Neural cell (in vitro differentiated cells): ENCODE results near the gene RBM38. TPM values are rescaled to one million over a fixed set of nuclear protein-coding genes. Genes with fewer than 3 reads are reported as not detected.

ENCODE experiments used
- H2AFZ ChIP-seq: fragments of 200-600, 300-800 bp; sonication (generic), shearing (Covaris generic); 2 replicates; pipeline ENCODE4 v1.6.0; 2014; ENCODE audit warnings: low read depth, mild to moderate bottlenecking, antibody characterized with exemption, low read length, moderate library complexity
- H3F3A ChIP-seq: fragments of 200-600 bp; shearing (Covaris generic); 2 replicates; pipeline ENCODE4 v1.6.1; 2016; ENCODE audit warnings: mild to moderate bottlenecking, moderate library complexity, mixed read lengths, antibody characterized with exemption, low read length; ENCODE audit not compliant: insufficient read depth, poor library complexity, severe bottlenecking
- H3K27ac ChIP-seq: fragments of 200-600, 300-800 bp; sonication (generic), shearing (Covaris generic); 2 replicates; pipeline ENCODE4 v1.5.1; 2014; ENCODE audit warnings: mild to moderate bottlenecking, low read length, moderate library complexity
- H3K27me3 ChIP-seq: fragments of 300-800, 200-600 bp; sonication (generic), shearing (Covaris generic); 2 replicates; pipeline ENCODE4 v1.6.0; 2014; ENCODE audit warnings: mild to moderate bottlenecking, low read depth, low read length, moderate library complexity; ENCODE audit not compliant: insufficient read depth
- H3K36me3 ChIP-seq: fragments of 300-800, 200-600 bp; sonication (generic), shearing (Covaris generic); 2 replicates; pipeline ENCODE4 v1.5.1; 2014; ENCODE audit warnings: mild to moderate bottlenecking, antibody characterized with exemption, low read length, moderate library complexity; ENCODE audit not compliant: insufficient read depth
- H3K4me2 ChIP-seq: fragments of 300-800, 200-600 bp; sonication (generic), shearing (Covaris generic); 2 replicates; pipeline ENCODE4 v1.6.0; 2014; ENCODE audit warnings: mild to moderate bottlenecking, low read length
- H3K4me3 ChIP-seq: fragments of 300-800, 200-600 bp; sonication (generic), shearing (Covaris generic); 2 replicates; pipeline ENCODE4 v1.5.1; 2014; ENCODE audit warnings: mild to moderate bottlenecking, low read length, moderate library complexity
- H3K79me2 ChIP-seq: fragments of 200-600 bp; shearing (Covaris generic); replicated peaks from 2 replicates; pipeline ENCODE4 v1.6.0; 2014; ENCODE audit warnings: mild to moderate bottlenecking, low read length, moderate library complexity; ENCODE audit not compliant: insufficient read depth
- H3K9ac ChIP-seq: fragments of 300-800, 200-600 bp; sonication (generic), shearing (Covaris generic); 2 replicates; pipeline ENCODE4 v1.6.1; 2016; ENCODE audit warnings: mild to moderate bottlenecking, low read length, mixed read lengths
- H3K9me2 ChIP-seq: fragments of 200-600 bp; shearing (Covaris generic); 2 replicates; pipeline ENCODE4 v1.6.1; 2016; ENCODE audit warnings: mild to moderate bottlenecking, low read length, mixed read lengths; ENCODE audit not compliant: insufficient read depth
- H3K9me3 ChIP-seq: fragments of 200-600, 300-800 bp; sonication (generic), shearing (Covaris generic); 2 replicates; pipeline ENCODE4 v1.6.1; 2016; ENCODE audit warnings: mild to moderate bottlenecking, mixed run types, low read length, moderate library complexity, mixed read lengths
- H4K20me1 ChIP-seq: fragments of 200-600 bp; shearing (Covaris generic); 2 replicates; pipeline ENCODE4 v1.6.1; 2016; ENCODE audit warnings: mild to moderate bottlenecking, mixed run types; ENCODE audit not compliant: insufficient read depth
- EP300 ChIP-seq: fragments of 450-650 bp; conservative IDR thresholded peaks from 2 replicates; pipeline ENCODE4 v1.6.1; 2014; ENCODE audit warnings: antibody characterized with exemption, mild to moderate bottlenecking, moderate library complexity; ENCODE audit not compliant: poor library complexity, severe bottlenecking
- EZH2 ChIP-seq: fragments of 200-600, 300-800 bp; shearing (Covaris generic), sonication (generic); IDR thresholded peaks from 2 replicates; pipeline ENCODE4 v1.6.1; 2014; ENCODE audit warnings: antibody characterized with exemption, low read length, borderline replicate concordance, mild to moderate bottlenecking; ENCODE audit not compliant: insufficient read depth, poor library complexity, severe bottlenecking
- MXI1 ChIP-seq: fragments of 450-650 bp; conservative IDR thresholded peaks from 2 replicates; pipeline ENCODE4 v1.6.1; 2014; ENCODE audit warnings: antibody characterized with exemption, mild to moderate bottlenecking; ENCODE audit not compliant: poor library complexity, severe bottlenecking
- POLR2AphosphoS5 ChIP-seq: IDR thresholded peaks from 2 replicates; pipeline ENCODE4 v1.6.1; 2012
- RAD21 ChIP-seq: fragments of 450-650 bp; conservative IDR thresholded peaks from 2 replicates; pipeline ENCODE4 v1.6.1; 2014; ENCODE audit warnings: antibody characterized with exemption, mild to moderate bottlenecking, moderate library complexity
- SMC3 ChIP-seq: fragments of 450-650 bp; conservative IDR thresholded peaks from 2 replicates; pipeline ENCODE4 v1.6.1; 2014; ENCODE audit warnings: antibody characterized with exemption, mild to moderate bottlenecking, moderate library complexity; ENCODE audit not compliant: poor library complexity
- TAF1 ChIP-seq: IDR thresholded peaks from 2 replicates; pipeline ENCODE4 v1.6.1; 2012; ENCODE audit warnings: low read depth
- polyA plus RNA-seq: library from polyadenylated mRNA; depleted of rRNA; stranded (reverse); fragments of >200 nt; gene quantifications from 2 replicates; pipeline ENCODE4 v1.2.3, GENCODE V29; 2014
- TF ChIP-seq, protein P1 (sequence below): IDR thresholded peaks from 2 replicates; pipeline ENCODE4 v1.6.1; 2012; ENCODE audit warnings: borderline replicate concordance
- TF ChIP-seq, protein P2 (sequence below): fragments of 450-650 bp; IDR thresholded peaks from 2 replicates; pipeline ENCODE4 v1.5.1; 2014; ENCODE audit warnings: antibody characterized with exemption, mild to moderate bottlenecking, moderate library complexity; ENCODE audit not compliant: poor library complexity, severe bottlenecking

Gene RBM38
- polyA plus RNA-seq, 1 donor from 2014 or later: 19.0 TPM

DNA sequence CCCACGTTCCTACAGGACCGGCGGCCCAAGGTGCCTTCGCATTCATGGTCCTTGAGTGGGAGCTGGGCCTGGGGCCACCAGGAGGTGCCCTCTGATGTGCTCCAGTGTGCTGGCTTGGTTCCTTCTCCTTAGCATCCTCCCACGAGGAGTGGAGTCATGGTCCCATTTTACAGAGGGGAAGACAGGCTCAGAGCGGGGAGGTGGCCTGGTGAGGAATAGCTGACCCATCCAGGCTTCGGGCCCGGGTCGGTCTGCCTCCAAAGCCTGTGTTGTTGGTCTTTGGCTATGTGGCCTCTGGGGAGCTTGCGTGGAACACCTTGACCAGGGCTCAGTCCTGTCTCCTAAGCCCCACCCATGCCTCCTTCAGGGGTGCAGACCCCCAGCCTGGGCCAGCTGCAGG lies 22.8 kb downstream of the RBM38 start:
- Histone ChIP-seq H2AFZ (no peak overlapping the region), H3K79me2 (no peaks in the 10 kb centered on the region), H3F3A (no peaks in the 10 kb centered on the region), H3K9ac (no peak overlapping the region), H3K27me3 (no peaks in the 10 kb centered on the region), H4K20me1 (no peaks in the 10 kb centered on the region), H3K9me2 (no peaks in the 10 kb centered on the region), H3K9me3 (no peaks in the 10 kb centered on the region), H3K4me2 (no peak overlapping the region), H3K4me3 (no peak overlapping the region), H3K36me3 (no peaks in the 10 kb centered on the region), H3K27ac (no peak overlapping the region)
- no peak for TF ChIP-seq SMC3
- TF ChIP-seq MXI1: no peak
- no peak for TF ChIP-seq EP300
- TF ChIP-seq, protein P1, sequence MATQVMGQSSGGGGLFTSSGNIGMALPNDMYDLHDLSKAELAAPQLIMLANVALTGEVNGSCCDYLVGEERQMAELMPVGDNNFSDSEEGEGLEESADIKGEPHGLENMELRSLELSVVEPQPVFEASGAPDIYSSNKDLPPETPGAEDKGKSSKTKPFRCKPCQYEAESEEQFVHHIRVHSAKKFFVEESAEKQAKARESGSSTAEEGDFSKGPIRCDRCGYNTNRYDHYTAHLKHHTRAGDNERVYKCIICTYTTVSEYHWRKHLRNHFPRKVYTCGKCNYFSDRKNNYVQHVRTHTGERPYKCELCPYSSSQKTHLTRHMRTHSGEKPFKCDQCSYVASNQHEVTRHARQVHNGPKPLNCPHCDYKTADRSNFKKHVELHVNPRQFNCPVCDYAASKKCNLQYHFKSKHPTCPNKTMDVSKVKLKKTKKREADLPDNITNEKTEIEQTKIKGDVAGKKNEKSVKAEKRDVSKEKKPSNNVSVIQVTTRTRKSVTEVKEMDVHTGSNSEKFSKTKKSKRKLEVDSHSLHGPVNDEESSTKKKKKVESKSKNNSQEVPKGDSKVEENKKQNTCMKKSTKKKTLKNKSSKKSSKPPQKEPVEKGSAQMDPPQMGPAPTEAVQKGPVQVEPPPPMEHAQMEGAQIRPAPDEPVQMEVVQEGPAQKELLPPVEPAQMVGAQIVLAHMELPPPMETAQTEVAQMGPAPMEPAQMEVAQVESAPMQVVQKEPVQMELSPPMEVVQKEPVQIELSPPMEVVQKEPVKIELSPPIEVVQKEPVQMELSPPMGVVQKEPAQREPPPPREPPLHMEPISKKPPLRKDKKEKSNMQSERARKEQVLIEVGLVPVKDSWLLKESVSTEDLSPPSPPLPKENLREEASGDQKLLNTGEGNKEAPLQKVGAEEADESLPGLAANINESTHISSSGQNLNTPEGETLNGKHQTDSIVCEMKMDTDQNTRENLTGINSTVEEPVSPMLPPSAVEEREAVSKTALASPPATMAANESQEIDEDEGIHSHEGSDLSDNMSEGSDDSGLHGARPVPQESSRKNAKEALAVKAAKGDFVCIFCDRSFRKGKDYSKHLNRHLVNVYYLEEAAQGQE: no peak
- TF ChIP-seq TAF1: no peak
- TF ChIP-seq, protein P2, sequence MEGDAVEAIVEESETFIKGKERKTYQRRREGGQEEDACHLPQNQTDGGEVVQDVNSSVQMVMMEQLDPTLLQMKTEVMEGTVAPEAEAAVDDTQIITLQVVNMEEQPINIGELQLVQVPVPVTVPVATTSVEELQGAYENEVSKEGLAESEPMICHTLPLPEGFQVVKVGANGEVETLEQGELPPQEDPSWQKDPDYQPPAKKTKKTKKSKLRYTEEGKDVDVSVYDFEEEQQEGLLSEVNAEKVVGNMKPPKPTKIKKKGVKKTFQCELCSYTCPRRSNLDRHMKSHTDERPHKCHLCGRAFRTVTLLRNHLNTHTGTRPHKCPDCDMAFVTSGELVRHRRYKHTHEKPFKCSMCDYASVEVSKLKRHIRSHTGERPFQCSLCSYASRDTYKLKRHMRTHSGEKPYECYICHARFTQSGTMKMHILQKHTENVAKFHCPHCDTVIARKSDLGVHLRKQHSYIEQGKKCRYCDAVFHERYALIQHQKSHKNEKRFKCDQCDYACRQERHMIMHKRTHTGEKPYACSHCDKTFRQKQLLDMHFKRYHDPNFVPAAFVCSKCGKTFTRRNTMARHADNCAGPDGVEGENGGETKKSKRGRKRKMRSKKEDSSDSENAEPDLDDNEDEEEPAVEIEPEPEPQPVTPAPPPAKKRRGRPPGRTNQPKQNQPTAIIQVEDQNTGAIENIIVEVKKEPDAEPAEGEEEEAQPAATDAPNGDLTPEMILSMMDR: no peak

DNA sequence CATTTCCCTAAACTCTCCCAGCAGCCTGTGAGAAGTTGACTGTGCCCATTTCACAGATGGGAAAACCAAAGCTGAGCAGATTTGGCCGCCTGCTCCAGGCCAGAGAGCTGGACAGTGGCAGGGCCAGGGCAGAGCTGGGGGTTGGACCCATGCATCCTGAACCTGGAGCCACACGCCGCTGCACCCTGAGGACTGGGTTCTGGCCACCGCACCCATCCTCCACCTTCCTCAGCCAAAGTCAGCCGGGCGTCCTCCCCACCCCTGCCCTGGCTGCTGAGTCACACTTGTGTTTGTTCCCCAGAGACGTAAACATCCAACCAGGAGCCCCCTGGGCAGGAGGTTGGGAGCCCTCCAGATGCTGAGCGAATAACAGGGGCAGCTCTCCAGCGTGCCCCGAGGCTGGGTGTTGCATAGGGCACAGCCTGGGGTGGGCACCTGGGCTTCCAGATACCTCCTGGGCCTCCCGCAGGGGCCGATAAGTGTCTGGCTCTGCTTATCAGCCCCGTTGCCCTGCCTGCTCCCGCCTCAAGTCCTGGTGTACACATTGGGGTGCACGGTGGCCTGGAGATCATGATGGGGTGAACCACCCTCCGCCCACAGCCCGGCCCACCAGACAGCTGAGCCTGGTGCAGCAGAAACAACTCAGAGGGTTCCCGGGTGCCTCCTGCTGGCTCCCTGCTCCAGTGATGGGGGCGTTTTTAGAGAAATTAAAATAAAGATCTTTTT lies 23.8 kb downstream of the RBM38 start:
- no peak overlapping the region for H3K27ac ChIP-seq
- no peak overlapping the region for H3K4me3 ChIP-seq
- no peaks in the 10 kb centered on the region for H4K20me1 ChIP-seq
- H2AFZ ChIP-seq: no peak overlapping the region
- TF ChIP-seq, protein P2: no peak
- TF ChIP-seq EZH2 (no peak), SMC3 (no peak), EP300 (no peak), TAF1 (no peak), RAD21 (no peak), POLR2AphosphoS5 (no peak), MXI1 (no peak)
- TF ChIP-seq, protein P1: no peak
- H3K27me3 ChIP-seq: no peaks in the 10 kb centered on the region
- H3K36me3 ChIP-seq: no peaks in the 10 kb centered on the region
- no peaks in the 10 kb centered on the region for H3K9me3 ChIP-seq
- no peaks in the 10 kb centered on the region for H3K79me2 ChIP-seq
- H3K9me2 ChIP-seq: no peaks in the 10 kb centered on the region
- no peak overlapping the region for H3K9ac ChIP-seq
- no peaks in the 10 kb centered on the region for H3F3A ChIP-seq
- no peak overlapping the region for H3K4me2 ChIP-seq
